IPS-11a (cell line): ENCODE results near the gene VDAC2.

Experiments
- H3K4me3 ChIP-seq: one replicate; pipeline ENCODE4 v1.5.1; 2013; ENCODE audit warnings: low read depth, low read length, control low read depth

Gene VDAC2

DNA sequence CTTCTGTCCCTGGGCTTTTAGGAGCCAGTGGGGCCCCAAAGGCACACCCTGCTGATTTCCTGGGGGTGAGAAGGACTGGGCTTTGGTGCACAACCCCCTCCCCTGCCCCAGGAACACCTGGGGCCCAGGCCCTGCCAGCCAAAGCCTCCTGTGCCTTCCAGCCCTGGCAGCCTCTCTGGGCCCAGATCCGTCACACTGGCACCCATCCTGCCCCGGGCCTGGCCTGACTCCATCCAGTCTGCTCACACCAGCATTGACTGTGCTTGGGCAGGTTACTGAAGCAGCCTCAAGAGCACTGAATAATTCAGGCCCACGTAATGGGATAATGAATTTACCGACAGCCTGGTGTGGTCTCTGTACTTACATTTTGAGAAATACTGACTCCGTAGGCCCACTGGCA is 37.2 kb downstream of the VDAC2 start:
- H3K4me3 ChIP-seq: no peak overlapping the region

GRCh38 chr10:75250934-75251333 is 40.3 kb downstream of the VDAC2 start:
- no peak overlapping the region for H3K4me3 ChIP-seq

DNA sequence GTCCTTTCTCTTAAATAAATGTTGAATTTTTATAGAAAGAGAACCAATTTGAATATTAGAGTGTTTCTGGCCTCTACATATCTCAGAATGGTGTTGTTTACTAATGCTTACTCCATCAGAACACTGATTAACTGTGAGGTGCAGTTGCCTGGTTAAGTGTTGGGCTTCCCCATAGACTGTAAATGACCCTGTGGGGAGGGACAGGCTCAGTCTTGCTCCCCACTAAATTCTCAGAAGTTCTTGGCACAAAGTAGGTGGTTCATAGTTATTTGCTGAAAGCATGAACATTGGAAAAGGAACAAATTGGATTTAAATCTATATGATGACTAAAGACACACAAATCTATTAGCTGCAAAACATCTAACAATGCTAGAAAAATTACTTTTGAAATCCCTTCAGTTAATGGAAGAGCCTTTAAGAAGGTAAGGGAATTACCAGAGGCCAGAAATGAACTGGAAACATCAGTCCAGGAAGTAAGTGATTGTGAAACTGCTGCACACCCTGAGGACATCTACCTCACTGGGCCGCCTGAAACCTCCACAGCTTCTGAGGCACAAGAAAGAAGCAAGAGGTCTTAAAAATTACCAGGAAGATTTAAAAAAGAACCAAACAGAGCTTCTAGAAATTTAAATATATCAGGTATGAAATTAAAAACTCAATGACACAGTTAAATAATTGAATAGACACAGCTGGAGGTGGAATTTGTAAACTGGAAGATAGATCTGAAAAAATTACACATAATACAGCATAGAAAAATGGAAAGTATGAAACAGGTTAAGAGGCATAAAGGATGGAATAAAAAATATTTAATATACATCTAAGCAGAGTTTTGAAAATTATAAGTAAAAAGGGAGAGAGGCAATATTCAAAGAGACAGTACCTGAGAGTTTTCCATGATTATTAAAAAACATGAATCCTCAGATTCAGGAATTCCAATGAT is 43.0 kb downstream of the VDAC2 start:
- no peak overlapping the region for H3K4me3 ChIP-seq

- H3K4me3 ChIP-seq: no peak overlapping the region
These were observed 44.1 kb downstream of the VDAC2 start for GRCh38 chr10:75254739-75255138.

- H3K4me3 ChIP-seq: no peak overlapping the region
These were observed 50.4 kb downstream of the VDAC2 start for GRCh38 chr10:75260990-75261389.

GRCh38 chr10:75261813-75262705 is 51.5 kb downstream of the VDAC2 start:
- no peak overlapping the region for H3K4me3 ChIP-seq

DNA sequence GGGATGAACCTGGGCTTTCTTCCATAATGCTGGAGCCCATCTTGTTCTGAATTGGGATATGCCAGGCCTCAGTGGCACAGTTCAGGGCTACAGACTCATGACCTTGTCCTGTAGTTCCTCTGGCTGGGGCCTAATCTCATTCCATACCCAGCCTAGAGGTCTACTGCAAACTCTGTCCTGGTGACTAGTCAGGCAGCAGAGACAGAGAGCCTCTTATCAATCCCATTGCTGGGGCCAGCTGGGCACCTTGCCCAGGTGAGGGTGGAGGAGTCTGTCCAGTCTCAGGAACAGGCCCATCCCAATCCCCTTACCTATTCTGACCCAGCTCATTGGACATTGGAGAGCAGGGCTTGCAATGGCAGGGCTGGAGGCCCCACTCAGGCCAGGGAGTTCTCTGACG is 53.2 kb downstream of the VDAC2 start:
- no peak overlapping the region for H3K4me3 ChIP-seq

DNA sequence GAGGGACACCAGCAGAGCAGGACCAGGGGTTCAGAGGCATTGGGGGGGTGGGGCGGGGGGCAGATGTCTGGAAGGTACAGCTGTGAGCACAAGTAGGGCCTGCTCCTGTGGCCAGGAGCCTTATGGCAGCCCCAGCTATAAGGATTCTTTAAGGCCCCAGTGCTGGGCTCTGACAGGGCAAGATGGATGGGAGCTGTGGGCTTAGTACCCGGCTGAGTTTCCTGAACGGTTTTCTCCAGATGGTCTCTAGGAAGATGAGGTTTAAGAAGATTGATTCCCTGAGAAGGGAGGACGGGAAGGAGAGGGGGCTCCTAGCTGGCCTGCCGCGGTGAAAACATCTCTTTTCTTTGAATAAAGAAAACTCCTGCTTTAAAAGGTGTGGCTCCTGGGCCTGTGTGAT is 55.3 kb downstream of the VDAC2 start:
- no peak overlapping the region for H3K4me3 ChIP-seq

DNA sequence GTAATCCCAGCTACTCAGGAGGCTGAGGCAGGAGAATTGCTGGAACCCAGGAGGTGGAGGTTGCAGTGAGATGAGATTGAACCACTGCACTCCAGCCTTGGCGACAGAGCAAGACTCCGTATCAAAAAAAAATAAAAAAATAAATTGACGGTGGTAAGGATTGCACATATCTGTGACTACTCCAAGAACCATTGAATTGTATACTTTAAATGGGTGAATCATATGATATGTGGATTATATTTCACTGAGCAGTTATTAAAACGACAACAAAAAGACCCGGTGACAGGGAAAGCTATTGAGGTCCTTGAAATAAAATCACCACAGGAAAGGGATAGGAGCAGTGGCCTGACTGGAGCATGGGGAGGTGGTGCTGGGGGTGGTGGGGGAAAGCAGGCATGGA is 56.3 kb downstream of the VDAC2 start:
- H3K4me3 ChIP-seq: no peak overlapping the region

DNA sequence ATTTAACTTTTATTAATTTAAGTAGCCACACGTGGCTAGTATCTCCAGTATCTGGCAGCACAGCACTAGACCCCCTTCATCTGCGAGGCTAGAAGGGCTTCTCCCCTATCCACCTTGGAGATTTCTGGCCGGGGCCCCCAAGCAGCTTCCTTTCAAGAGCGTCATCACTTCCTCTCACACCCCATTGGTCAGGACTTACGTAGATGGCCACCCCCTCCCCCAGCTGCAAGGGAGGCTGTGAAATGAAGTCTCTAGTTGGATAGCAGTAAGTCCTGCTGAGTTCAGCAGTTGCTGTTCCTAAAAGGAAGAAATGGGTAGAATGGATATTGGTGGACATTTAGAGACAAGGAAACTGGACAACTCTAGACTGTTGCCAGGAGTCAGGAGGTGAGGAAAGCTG is 59.0 kb downstream of the VDAC2 start:
- H3K4me3 ChIP-seq: no peak overlapping the region

GRCh38 chr10:75272094-75272493 is 61.5 kb downstream of the VDAC2 start:
- no peak overlapping the region for H3K4me3 ChIP-seq

GRCh38 chr10:75272896-75273295 is 62.3 kb downstream of the VDAC2 start:
- no peak overlapping the region for H3K4me3 ChIP-seq

DNA sequence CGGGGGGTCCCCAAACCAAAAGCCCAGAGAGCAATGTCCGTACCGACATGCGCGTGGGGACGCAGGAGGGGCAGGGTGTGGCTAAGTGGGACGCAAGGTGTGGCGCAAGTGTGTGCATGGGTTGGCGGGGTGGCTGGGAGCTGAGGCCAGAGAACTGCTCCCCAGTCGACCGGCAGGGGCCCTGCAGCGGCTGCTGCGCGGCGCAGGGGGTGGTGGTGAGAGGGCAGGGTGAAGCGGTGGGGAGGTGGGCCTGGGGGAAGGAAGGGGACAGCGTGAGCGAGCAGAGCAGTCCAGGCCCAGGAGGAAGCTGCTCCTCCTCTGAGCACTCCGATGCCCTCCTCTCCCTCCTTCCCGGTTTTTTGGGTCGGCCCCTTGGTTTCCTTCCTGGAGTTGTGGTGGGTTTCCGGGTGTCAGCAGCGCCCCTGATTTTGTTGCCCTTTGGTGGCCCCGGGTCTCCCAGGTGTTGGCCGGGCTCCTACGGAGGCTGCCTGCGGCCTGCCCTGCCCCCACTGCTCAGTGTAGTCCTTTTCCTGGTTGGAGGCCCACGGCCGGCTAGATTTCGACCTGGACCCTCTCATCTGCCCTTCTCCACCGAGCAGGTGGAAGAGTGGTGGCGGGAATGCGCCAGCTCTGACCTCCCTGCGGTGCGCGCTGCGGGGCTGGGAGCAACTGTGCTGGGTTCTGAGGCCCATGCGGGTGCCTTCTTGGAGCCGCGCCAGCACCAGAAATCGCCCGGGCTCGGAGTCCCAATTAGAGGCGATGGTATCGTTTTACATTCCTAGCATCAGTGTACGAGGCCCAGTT is 65.7 kb downstream of the VDAC2 start:
- H3K4me3 ChIP-seq: no peak overlapping the region

DNA sequence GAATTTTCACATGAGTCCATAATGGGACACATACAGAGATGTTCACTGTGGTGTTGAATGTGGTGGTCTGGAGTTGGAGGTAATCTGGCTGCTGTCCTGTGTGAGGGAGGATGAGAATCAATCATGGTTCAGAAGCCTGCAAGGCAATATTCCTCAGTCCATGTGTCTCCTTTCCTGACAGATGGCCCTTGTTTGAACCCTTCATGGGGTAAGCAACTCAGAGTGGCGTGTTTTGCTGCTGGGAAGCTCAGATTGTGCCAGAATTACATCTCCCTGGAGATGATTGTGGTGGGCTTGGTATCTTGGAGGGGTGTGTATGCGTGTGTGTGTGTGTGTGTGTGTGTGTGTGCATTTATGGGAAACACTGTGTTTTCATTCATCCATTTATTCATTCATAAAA is 69.6 kb downstream of the VDAC2 start:
- no peak overlapping the region for H3K4me3 ChIP-seq
